NCI-H187 (cell line): Measurements from ENCODE around the gene SALL1.

Experiments
- DNase-seq, 2 experiments: peaks; one replicate each; lab custom pipeline; 2025; lab: John Stamatoyannopoulos, UW

Gene SALL1

DNA sequence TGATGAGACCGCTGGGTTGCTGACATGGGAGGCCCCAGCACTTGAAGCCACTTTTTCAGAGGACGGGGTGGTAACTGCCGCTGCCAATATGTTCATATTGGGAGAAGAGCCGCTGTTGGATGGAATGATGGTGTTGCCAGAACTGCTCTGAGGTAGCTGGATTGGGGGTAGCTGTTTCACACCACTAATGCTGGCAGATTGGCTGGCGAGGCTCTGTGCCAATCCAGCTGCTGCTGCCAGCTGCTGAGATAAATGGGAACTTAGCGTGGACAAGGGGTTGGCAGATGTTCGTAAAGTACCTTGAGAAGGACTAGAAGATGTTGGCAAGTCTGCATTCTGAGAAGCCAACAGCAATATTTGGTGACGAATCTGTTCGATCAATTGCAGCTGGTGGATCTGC, 10.0 kb downstream of the SALL1 start:
- no peak for DNase-seq

GRCh38 chr16:51140112-51140511, 11.0 kb downstream of the SALL1 start:
- DNase-seq = no peak

DNA sequence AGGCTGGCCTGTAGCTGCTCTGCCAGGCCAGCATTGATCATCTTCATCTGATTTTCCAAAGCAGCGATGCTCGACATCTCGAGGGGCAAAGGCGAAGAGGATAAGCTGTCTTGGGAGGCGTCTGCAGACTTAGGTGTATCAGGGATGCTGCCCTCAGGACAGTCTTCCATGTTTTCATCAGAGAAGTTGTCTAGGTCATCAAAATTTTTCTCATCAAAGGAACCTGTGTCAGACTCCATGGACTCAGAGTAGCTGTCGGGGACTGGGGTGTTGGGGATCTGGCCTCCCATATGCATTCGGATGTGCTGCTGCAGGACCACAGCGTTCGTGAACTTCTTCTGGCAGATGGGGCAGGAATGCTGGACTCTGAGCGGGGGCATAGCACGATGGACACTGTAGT, 11.5 kb downstream of the SALL1 start:
- no peak for DNase-seq

DNA sequence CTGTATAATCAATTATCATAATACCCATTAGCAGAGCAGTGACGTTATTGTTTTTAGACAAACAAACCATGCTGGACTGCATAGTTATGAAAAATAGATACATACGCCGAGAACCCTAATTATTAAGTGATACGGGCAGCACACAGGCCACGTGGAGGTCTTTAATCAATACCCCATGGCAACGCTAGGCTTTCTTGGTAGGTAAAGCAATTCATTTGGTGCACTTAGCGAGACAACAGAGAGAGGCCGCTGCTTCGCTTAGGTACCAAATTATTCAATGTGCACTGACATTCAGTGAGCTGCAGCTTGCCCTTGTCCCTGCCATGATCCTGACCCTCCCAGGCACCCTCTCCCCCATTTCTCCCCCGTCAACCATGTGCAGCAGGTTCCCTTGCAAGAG, 12.9 kb downstream of the SALL1 start:
- no peak for DNase-seq

DNA sequence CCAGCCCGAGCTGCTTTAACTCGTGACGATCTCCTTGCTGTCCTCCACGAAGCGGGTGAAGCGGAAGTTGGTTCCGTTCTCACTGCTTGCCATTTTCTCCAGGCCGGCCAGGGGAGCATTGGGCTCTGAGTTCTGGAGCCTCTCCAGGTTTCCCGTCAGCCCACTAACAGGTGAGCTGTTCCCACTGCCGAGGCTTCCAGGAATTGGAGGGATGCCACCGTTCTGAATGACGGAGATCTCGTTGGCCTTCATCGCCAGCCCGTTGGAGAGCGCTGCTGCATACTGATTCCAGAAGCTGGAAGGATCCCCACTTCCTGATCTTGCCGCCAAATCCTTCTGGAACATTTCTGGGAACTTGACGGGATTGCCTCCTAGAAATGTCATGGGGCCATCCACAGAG, 14.0 kb downstream of the SALL1 start:
- no peak for DNase-seq

DNA sequence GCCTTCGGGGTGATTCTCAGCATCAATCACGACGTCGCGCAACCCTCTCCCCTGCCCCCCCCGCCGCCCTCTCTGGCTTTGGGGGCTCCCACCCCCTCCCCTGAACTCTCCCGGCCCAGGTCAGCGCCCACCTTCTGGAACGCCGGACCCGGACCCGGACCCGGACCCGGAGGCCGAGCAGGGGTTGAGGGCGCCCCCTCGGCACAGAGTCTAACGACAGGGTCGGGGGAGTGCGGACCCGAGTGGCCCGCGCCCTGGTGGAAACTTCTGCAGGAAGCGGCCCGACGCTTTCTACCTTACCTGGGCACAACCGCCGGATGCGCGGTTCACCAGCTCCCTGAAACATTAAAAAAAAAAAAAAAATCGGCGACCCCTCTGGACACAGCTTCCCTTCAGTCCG, 16.2 kb downstream of the SALL1 start:
- DNase-seq = no peak

GRCh38 chr16:51134269-51134812, 16.7 kb downstream of the SALL1 start:
- DNase-seq = no peak

- DNase-seq = no peak
Measured at GRCh38 chr16:51133688-51134087, 17.4 kb downstream of the SALL1 start.

DNA sequence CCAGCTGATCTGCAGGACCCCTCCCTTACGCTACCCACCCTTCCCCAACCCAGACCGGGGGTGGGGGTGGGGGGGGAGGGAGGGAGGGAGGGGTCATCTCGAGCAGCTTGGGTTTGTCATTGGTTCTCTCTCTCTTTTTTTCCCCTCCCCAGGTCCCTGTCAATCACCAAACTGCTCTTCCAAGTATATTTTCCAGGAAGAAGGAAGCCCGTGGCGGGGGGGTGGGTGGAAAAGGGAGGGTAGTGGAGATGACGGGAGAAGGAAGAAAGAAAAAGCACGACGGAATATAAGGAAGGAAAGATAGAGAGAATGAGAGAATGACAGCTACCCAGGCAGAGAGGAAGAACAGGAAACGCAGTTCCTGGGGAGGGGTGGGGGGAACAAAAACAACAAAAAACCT, 17.9 kb downstream of the SALL1 start:
- no peak for DNase-seq

- DNase-seq = no peak
Measured at GRCh38 chr16:51132490-51133115, 18.5 kb downstream of the SALL1 start.

GRCh38 chr16:51131619-51132018, 19.5 kb downstream of the SALL1 start:
- no peak for DNase-seq

DNA sequence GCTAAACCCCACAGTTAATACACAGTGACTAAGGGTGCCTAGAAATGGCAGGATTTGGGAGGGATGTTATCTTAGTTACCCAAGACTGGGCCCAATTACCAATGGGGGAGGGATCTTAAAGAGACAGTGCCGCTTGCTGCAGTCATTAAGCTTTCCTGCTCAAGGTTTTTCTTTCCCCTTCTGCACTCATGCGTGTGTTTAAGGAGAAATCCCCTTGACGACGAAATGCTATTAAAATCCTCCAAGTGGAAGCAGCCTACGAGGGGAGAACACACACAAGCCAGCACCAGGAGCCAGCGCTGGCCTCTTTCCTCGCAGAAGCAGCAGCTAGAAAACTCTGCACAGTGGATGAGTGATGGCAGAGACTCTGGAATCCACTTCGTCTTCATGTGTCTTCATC, 22.0 kb downstream of the SALL1 start:
- no peak for DNase-seq

DNA sequence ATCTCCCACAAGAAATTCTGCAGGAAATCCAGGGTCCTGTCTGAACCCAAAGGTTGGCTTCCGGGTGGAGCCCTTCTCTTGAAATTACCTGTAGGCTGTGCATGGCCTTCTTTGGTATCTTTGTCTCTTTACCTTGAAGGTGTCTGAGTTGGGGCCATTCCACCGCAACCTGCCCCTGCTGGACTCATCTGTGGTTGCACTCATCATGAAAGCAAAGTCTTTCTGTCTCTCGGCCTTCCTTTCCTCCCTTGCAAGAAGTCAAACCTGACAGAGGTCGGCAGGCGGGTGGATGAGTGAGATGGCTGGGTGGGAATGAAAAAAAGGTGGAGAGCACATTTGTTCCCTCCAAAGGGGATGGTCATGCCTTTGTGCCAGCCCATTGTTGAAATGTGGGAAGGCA, 25.1 kb downstream of the SALL1 start:
- no peak for DNase-seq

- DNase-seq = no peak
Measured at GRCh38 chr16:51124896-51125295, 26.2 kb downstream of the SALL1 start.

GRCh38 chr16:51121850-51122249, 29.2 kb downstream of the SALL1 start:
- no peak for DNase-seq

- no peak for DNase-seq
Measured at GRCh38 chr16:51120730-51121347, 30.2 kb downstream of the SALL1 start.

- no peak for DNase-seq
Measured at GRCh38 chr16:51119973-51120729, 30.9 kb downstream of the SALL1 start.

DNA sequence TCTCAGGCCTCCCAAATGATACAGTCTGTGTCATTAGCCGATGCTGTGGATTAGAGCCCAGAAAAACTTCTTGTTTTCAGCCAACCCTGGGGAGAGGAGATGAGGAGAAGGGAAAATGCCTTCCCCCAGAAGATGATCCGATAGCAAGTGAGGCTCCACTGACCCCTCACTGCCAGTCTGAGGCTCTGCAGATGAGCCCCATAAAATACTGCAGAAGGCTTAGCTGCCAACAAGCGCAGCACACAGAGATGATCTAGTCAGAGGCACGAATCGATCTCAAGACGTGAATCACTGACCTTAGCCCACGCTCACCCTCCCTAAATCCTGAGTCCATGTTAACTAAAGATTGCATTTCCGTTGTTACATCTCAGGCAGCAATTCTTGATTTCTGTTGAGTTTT, 31.5 kb downstream of the SALL1 start:
- no peak for DNase-seq

DNA sequence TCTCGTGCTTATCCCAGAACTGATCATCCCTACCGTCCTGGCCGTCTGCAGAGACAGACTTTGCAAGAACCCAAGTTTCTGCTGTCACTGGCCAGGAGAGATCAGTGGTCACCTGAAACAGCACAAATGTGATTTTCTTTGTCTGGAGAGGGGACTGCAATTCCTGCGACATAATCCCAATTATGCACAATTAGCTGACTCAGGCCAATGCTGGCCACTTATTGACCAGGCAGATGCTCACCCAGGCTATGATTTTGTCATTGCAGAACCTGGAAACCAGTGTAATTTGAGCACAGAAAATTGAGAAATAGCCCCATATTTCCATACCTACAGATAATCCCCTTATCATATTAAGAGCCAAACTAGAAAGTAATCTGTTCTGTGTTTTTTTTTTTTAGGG, 34.7 kb downstream of the SALL1 start:
- DNase-seq = no peak

- no peak for DNase-seq
Measured at GRCh38 chr16:51114382-51114781, 36.7 kb downstream of the SALL1 start.

DNA sequence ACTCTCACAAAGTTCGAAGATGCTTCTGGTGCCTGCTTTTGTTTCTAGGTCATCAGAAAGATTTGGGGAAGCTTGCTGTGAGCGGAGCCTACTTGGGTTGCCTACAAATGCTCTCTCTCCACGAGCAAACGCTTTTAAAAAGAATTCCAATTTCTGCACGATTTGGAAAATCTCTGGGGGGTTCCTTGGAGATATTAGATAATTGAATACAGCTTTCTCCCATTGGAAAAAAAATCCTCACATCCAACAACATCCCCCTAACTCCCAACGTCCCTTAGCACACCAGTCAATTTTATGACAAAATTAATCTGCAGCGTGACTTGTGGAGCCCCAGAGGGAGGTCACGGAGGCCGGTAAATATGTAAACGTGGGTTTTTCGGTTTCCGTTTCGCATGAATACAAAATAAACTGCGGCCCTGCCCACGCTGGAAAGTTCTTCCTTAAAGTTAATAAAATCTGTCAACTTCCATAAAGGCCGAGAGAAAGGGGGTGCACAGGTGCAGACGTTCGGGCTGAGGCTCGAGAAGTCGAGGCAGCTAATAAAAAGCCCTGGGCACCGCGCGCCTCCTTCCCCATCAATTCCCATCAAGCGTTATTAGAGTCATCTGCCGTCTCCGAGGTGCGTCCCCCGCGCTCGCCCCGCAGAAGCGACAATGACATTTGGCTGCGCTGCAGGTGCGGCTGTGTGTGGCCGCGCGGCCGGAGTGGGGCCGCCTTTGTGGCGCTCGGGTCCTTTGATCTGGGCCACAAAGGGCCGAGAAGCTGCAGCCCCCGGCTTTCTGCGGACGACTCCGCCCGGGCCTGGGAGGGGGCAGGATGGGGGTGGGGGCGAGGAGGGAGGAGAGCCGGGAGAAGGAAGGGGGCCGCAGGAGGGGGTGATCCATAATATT, 37.6 kb downstream of the SALL1 start:
- no peak for DNase-seq

GRCh38 chr16:51112323-51112722, 38.7 kb downstream of the SALL1 start:
- no peak for DNase-seq
